ENCODE results near the gene FAM25A.
"Not testable (repeated sequence)": the region's sequence is repeated elsewhere in the genome, so short reads cannot be mapped to it uniquely, and the experiment has no call there.

Gene FAM25A

GRCh38 chr10:87018127-87018526 is 2.0 kb upstream of the FAM25A start:
- not testable (repeated sequence) for H3K9ac ChIP-seq (ENCODE audit: low read length); H2AFZ ChIP-seq (ENCODE audit: low read length); H3K9me2 ChIP-seq (ENCODE audit: low read depth, low read length); H3K4me1 ChIP-seq (ENCODE audit: insufficient read depth, low read length, severe bottlenecking); H3K4me3 ChIP-seq (ENCODE audit: low read depth, low read length, poor library complexity, severe bottlenecking); H3K36me3 ChIP-seq (ENCODE audit: insufficient read depth, low read length); H3K79me2 ChIP-seq (ENCODE audit: insufficient read depth, low read length); H3K27ac ChIP-seq (ENCODE audit: low read depth, low read length, poor library complexity, severe bottlenecking); H3K27me3 ChIP-seq (ENCODE audit: insufficient read depth, low read length); H3K9me3 ChIP-seq (ENCODE audit: low read length); H3K4me2 ChIP-seq (ENCODE audit: low read length); H3F3A ChIP-seq (ENCODE audit: insufficient read depth, low read length); H4K20me1 ChIP-seq (ENCODE audit: insufficient read depth, low read length)

- H3K36me3 ChIP-seq (ENCODE audit: insufficient read depth, low read length); H3K9me3 ChIP-seq (ENCODE audit: low read length); H3K4me1 ChIP-seq (ENCODE audit: insufficient read depth, low read length, severe bottlenecking); H3K79me2 ChIP-seq (ENCODE audit: insufficient read depth, low read length); H3K27me3 ChIP-seq (ENCODE audit: insufficient read depth, low read length); H3K4me2 ChIP-seq (ENCODE audit: low read length); H3K9ac ChIP-seq (ENCODE audit: low read length); H3K9me2 ChIP-seq (ENCODE audit: low read depth, low read length); H2AFZ ChIP-seq (ENCODE audit: low read length); H3K4me3 ChIP-seq (ENCODE audit: low read depth, low read length, poor library complexity, severe bottlenecking); H3K27ac ChIP-seq (ENCODE audit: low read depth, low read length, poor library complexity, severe bottlenecking); H4K20me1 ChIP-seq (ENCODE audit: insufficient read depth, low read length); H3F3A ChIP-seq (ENCODE audit: insufficient read depth, low read length): not testable (repeated sequence)
Measured at GRCh38 chr10:87019066-87019465, 1.0 kb upstream of the FAM25A start.

- H3K9me3 ChIP-seq (ENCODE audit: low read length); H3K36me3 ChIP-seq (ENCODE audit: insufficient read depth, low read length); H3K9me2 ChIP-seq (ENCODE audit: low read depth, low read length); H3K9ac ChIP-seq (ENCODE audit: low read length); H3K79me2 ChIP-seq (ENCODE audit: insufficient read depth, low read length); H3F3A ChIP-seq (ENCODE audit: insufficient read depth, low read length); H3K4me3 ChIP-seq (ENCODE audit: low read depth, low read length, poor library complexity, severe bottlenecking); H3K4me1 ChIP-seq (ENCODE audit: insufficient read depth, low read length, severe bottlenecking); H3K27me3 ChIP-seq (ENCODE audit: insufficient read depth, low read length); H3K27ac ChIP-seq (ENCODE audit: low read depth, low read length, poor library complexity, severe bottlenecking); H3K4me2 ChIP-seq (ENCODE audit: low read length); H2AFZ ChIP-seq (ENCODE audit: low read length); H4K20me1 ChIP-seq (ENCODE audit: insufficient read depth, low read length): not testable (repeated sequence)
Measured at GRCh38 chr10:87019504-87019903, 590 bp upstream of the FAM25A start.

- not testable (repeated sequence) for H4K20me1 ChIP-seq (ENCODE audit: insufficient read depth, low read length); H3K4me3 ChIP-seq (ENCODE audit: low read depth, low read length, poor library complexity, severe bottlenecking); H2AFZ ChIP-seq (ENCODE audit: low read length); H3K4me2 ChIP-seq (ENCODE audit: low read length); H3K9me3 ChIP-seq (ENCODE audit: low read length); H3K9ac ChIP-seq (ENCODE audit: low read length); H3K36me3 ChIP-seq (ENCODE audit: insufficient read depth, low read length); H3K9me2 ChIP-seq (ENCODE audit: low read depth, low read length); H3K4me1 ChIP-seq (ENCODE audit: insufficient read depth, low read length, severe bottlenecking); H3K27me3 ChIP-seq (ENCODE audit: insufficient read depth, low read length); H3K79me2 ChIP-seq (ENCODE audit: insufficient read depth, low read length); H3K27ac ChIP-seq (ENCODE audit: low read depth, low read length, poor library complexity, severe bottlenecking); H3F3A ChIP-seq (ENCODE audit: insufficient read depth, low read length)
Measured at GRCh38 chr10:87025285-87025958, 5.3 kb downstream of the FAM25A start.

GRCh38 chr10:87026747-87027508 is 6.8 kb downstream of the FAM25A start:
- H3K9ac ChIP-seq (ENCODE audit: low read length); H2AFZ ChIP-seq (ENCODE audit: low read length); H3K79me2 ChIP-seq (ENCODE audit: insufficient read depth, low read length); H4K20me1 ChIP-seq (ENCODE audit: insufficient read depth, low read length); H3K27me3 ChIP-seq (ENCODE audit: insufficient read depth, low read length); H3K4me3 ChIP-seq (ENCODE audit: low read depth, low read length, poor library complexity, severe bottlenecking); H3F3A ChIP-seq (ENCODE audit: insufficient read depth, low read length); H3K36me3 ChIP-seq (ENCODE audit: insufficient read depth, low read length); H3K27ac ChIP-seq (ENCODE audit: low read depth, low read length, poor library complexity, severe bottlenecking); H3K4me2 ChIP-seq (ENCODE audit: low read length); H3K9me2 ChIP-seq (ENCODE audit: low read depth, low read length); H3K9me3 ChIP-seq (ENCODE audit: low read length); H3K4me1 ChIP-seq (ENCODE audit: insufficient read depth, low read length, severe bottlenecking): not testable (repeated sequence)

- H3K4me1 ChIP-seq (ENCODE audit: insufficient read depth, low read length, severe bottlenecking); H3K9me3 ChIP-seq (ENCODE audit: low read length); H3K9ac ChIP-seq (ENCODE audit: low read length); H4K20me1 ChIP-seq (ENCODE audit: insufficient read depth, low read length); H3K79me2 ChIP-seq (ENCODE audit: insufficient read depth, low read length); H2AFZ ChIP-seq (ENCODE audit: low read length); H3K9me2 ChIP-seq (ENCODE audit: low read depth, low read length); H3K27me3 ChIP-seq (ENCODE audit: insufficient read depth, low read length); H3F3A ChIP-seq (ENCODE audit: insufficient read depth, low read length); H3K4me3 ChIP-seq (ENCODE audit: low read depth, low read length, poor library complexity, severe bottlenecking); H3K27ac ChIP-seq (ENCODE audit: low read depth, low read length, poor library complexity, severe bottlenecking); H3K4me2 ChIP-seq (ENCODE audit: low read length); H3K36me3 ChIP-seq (ENCODE audit: insufficient read depth, low read length): not testable (repeated sequence)
Measured at GRCh38 chr10:87030419-87030818, 10.3 kb downstream of the FAM25A start.

Measured in OCI-LY1 (cell line).